HepG2 (cell line): ENCODE data around the gene MAP1LC3B. TPM values are rescaled to one million over a fixed set of nuclear protein-coding genes. Genes with fewer than 3 reads are reported as not detected.

Experiments
- FOXA1 ChIP-seq, 2 experiments: fragments of 450-650 bp in 1 of 2; sonication (generic) in 1 of 2; formaldehyde crosslinking in 1 of 2; IDR thresholded peaks; 2 replicates each; pipeline versions ENCODE4 v1.4.0 to v1.6.1; 2016 to 2020; ENCODE audit warnings: missing genetic modification reagents in 1 of 2
- HNRNPUL1 ChIP-seq: fragments of 200-400 bp; formaldehyde crosslinking; IDR thresholded peaks from 2 replicates; pipeline ENCODE4 v1.6.1; 2017; ENCODE audit warnings: low read depth, mild to moderate bottlenecking, low read length, moderate library complexity
- KAT2B ChIP-seq: fragments of 150-350 bp; IDR thresholded peaks from 2 replicates; pipeline ENCODE4 v1.6.1; 2014; ENCODE audit warnings: low read depth, low read length, borderline replicate concordance
- MXD3 ChIP-seq: IDR thresholded peaks from 2 replicates; pipeline ENCODE4 v1.6.1; 2016; ENCODE audit warnings: mild to moderate bottlenecking, missing biosample characterization, missing genetic modification reagents
- NCOA1 ChIP-seq: sonication (generic); formaldehyde crosslinking; IDR thresholded peaks from 2 replicates; pipeline ENCODE4 v1.9.0; 2021; ENCODE audit warnings: missing genetic modification reagents
- RBM39 ChIP-seq: fragments of 200-400 bp; formaldehyde crosslinking; IDR thresholded peaks from one replicate; pipeline ENCODE4 v1.6.1; 2018; ENCODE audit warnings: antibody characterized with exemption, mild to moderate bottlenecking, low read depth, low read length; ENCODE audit not compliant: poor library complexity, severe bottlenecking
- SMAD9 ChIP-seq: sonication (generic); formaldehyde crosslinking; IDR thresholded peaks from 2 replicates; pipeline ENCODE4 v1.5.1; 2020; ENCODE audit warnings: mild to moderate bottlenecking, missing genetic modification reagents
- SRY ChIP-seq: sonication (generic); formaldehyde crosslinking; IDR thresholded peaks from 2 replicates; pipeline ENCODE4 v1.8.0; 2022; ENCODE audit warnings: mild to moderate bottlenecking, missing genetic modification reagents
- THAP7 ChIP-seq: sonication (generic); formaldehyde crosslinking; IDR thresholded peaks from 2 replicates; pipeline ENCODE4 v1.8.1; 2023; ENCODE audit warnings: mild to moderate bottlenecking, missing genetic modification reagents
- XBP1 ChIP-seq: sonication (generic); formaldehyde crosslinking; IDR thresholded peaks from 2 replicates; pipeline ENCODE4 v1.5.0; 2020; ENCODE audit warnings: missing genetic modification reagents
- ZC3H13 ChIP-seq: sonication (generic); formaldehyde crosslinking; IDR thresholded peaks from 2 replicates; pipeline ENCODE4 v1.8.1; 2023; ENCODE audit warnings: mild to moderate bottlenecking, missing genetic modification reagents, moderate library complexity
- ZNF136 ChIP-seq: sonication (generic); formaldehyde crosslinking; IDR thresholded peaks from 2 replicates; pipeline ENCODE4 v1.8.1; 2022; ENCODE audit warnings: low read depth, mild to moderate bottlenecking, moderate library complexity, missing genetic modification reagents
- ZNF589 ChIP-seq: sonication (generic); formaldehyde crosslinking; conservative IDR thresholded peaks from 2 replicates; pipeline ENCODE4 v1.8.0; 2022; ENCODE audit warnings: mild to moderate bottlenecking, moderate library complexity, missing genetic modification reagents
- ZNF598 ChIP-seq: sonication (generic); formaldehyde crosslinking; IDR thresholded peaks from 2 replicates; pipeline ENCODE4 v1.5.1; 2020; ENCODE audit warnings: mild to moderate bottlenecking, missing genetic modification reagents, borderline replicate concordance
- ZNF773 ChIP-seq: sonication (generic); formaldehyde crosslinking; IDR thresholded peaks from 2 replicates; pipeline ENCODE4 v1.4.0; 2020; ENCODE audit warnings: missing genetic modification reagents, borderline replicate concordance
- polyA plus RNA-seq, 8 experiments: library from polyadenylated mRNA; depleted of rRNA in 3 of 8; stranded (reverse) in 7 of 8; unstranded in 1 of 8; fragments of >200 nt; fragmentation: Illumina TruSeq in 4 of 8; extraction: Trizol in 4 of 8; gene quantifications; 2 replicates each; pipeline versions ENCODE4 v1.2.1 to v1.2.3, GENCODE V29; 2011 to 2016; ENCODE audit warnings: low read depth in 4 of 8, missing spikeins in 1 of 8, mixed read lengths in 1 of 8; ENCODE audit not compliant: insufficient read depth in 1 of 8
- total RNA-seq, 5 experiments: library from RNA; depleted of rRNA; stranded (reverse); fragments of >200 nt; fragmentation: Illumina TruSeq; extraction: Trizol; gene quantifications; 2 replicates each; pipeline ENCODE4 v1.2.3, GENCODE V29; 2016; ENCODE audit warnings: low read depth in 1 of 5
- TF ChIP-seq, protein P1 (sequence below): sonication (generic); formaldehyde crosslinking; IDR thresholded peaks from 2 replicates; pipeline ENCODE4 v1.8.1; 2023; ENCODE audit warnings: mild to moderate bottlenecking, missing genetic modification reagents, borderline replicate concordance
- TF ChIP-seq, protein P2 (sequence below): sonication (generic); formaldehyde crosslinking; IDR thresholded peaks from one replicate; pipeline ENCODE4 v1.5.1; 2020; ENCODE audit warnings: mild to moderate bottlenecking, missing genetic modification reagents; ENCODE audit errors: not compliant biosample characterization

MAP1LC3B gene
- total and polyA plus RNA-seq, 2 of the 13 experiments (the other 11 are each of a cell fraction or from before 2014, with no cell fraction given), result 15.7 to 37.4 TPM

- TF ChIP-seq FOXA1 (IDR thresholded peaks at IDR 0.05) (no peak), FOXA1 (CRISPR knock-in tag; IDR thresholded peaks at IDR 0.05) (no peak; the same call in 1 of the 2 replicates), RBM39 (no peak), XBP1 (CRISPR knock-in tag) (no peak; the same call in 1 of the 2 replicates), SRY (CRISPR knock-in tag) (peak; percentile 53; the same call in 1 of the 2 replicates), MXD3 (CRISPR knock-in tag) (peak; percentile 47; the same call in 1 of the 2 replicates), ZC3H13 (CRISPR knock-in tag) (peak; percentile 92), ZNF598 (CRISPR knock-in tag) (peak; percentile 84), NCOA1 (CRISPR knock-in tag) (no peak), KAT2B (no peak), ZNF773 (CRISPR knock-in tag) (no peak), ZNF589 (CRISPR knock-in tag) (peak; percentile 66), THAP7 (CRISPR knock-in tag) (no peak; the same call in 1 of the 2 replicates), SMAD9 (CRISPR knock-in tag) (no peak), ZNF136 (CRISPR knock-in tag) (peak; percentile 73; the same call in 1 of the 2 replicates), HNRNPUL1 (no peak)
- TF ChIP-seq, protein P1, sequence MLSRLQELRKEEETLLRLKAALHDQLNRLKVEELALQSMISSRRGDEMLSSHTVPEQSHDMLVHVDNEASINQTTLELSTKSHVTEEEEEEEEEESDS, result no peak
- TF ChIP-seq, protein P2, sequence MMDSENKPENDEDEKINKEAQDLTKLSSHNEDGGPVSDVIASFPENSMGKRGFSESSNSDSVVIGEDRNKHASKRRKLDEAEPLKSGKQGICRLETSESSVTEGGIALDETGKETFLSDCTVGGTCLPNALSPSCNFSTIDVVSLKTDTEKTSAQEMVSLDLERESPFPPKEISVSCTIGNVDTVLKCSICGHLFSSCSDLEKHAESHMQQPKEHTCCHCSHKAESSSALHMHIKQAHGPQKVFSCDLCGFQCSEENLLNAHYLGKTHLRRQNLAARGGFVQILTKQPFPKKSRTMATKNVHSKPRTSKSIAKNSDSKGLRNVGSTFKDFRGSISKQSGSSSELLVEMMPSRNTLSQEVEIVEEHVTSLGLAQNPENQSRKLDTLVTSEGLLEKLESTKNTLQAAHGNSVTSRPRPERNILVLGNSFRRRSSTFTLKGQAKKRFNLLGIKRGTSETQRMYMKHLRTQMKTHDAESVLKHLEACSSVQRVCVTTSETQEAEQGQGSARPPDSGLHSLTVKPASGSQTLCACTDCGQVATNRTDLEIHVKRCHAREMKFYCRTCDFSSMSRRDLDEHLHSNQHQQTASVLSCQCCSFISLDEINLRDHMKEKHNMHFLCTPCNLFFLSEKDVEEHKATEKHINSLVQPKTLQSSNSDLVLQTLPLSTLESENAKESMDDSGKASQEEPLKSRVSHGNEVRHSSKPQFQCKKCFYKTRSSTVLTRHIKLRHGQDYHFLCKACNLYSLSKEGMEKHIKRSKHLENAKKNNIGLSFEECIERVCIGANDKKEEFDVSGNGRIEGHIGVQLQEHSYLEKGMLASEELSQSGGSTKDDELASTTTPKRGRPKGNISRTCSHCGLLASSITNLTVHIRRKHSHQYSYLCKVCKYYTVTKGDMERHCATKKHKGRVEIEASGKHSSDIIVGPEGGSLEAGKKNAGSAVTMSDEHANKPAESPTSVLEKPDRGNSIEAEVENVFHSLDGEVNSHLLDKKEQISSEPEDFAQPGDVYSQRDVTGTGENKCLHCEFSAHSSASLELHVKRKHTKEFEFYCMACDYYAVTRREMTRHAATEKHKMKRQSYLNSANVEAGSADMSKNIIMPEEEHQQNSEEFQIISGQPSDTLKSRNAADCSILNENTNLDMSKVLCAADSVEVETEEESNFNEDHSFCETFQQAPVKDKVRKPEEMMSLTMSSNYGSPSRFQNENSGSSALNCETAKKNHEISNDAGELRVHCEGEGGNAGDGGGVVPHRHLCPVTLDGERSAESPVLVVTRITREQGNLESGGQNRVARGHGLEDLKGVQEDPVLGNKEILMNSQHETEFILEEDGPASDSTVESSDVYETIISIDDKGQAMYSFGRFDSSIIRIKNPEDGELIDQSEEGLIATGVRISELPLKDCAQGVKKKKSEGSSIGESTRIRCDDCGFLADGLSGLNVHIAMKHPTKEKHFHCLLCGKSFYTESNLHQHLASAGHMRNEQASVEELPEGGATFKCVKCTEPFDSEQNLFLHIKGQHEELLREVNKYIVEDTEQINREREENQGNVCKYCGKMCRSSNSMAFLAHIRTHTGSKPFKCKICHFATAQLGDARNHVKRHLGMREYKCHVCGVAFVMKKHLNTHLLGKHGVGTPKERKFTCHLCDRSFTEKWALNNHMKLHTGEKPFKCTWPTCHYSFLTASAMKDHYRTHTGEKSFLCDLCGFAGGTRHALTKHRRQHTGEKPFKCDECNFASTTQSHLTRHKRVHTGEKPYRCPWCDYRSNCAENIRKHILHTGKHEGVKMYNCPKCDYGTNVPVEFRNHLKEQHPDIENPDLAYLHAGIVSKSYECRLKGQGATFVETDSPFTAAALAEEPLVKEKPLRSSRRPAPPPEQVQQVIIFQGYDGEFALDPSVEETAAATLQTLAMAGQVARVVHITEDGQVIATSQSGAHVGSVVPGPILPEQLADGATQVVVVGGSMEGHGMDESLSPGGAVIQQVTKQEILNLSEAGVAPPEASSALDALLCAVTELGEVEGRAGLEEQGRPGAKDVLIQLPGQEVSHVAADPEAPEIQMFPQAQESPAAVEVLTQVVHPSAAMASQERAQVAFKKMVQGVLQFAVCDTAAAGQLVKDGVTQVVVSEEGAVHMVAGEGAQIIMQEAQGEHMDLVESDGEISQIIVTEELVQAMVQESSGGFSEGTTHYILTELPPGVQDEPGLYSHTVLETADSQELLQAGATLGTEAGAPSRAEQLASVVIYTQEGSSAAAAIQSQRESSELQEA, result no peak
Measured at GRCh38 chr16:87383505-87384161, 8.5 kb upstream of the MAP1LC3B start, which contains the start of gene FBXO31 (continued).
